GM19468 (cell line): Measurements from ENCODE around the gene HMGB2.

Experiments
- ATAC-seq: cut with Tn5 transposase; IDR thresholded peaks from one replicate; pipeline ENCODE4 v1.9.1; 2021; ENCODE audit warnings: mild to moderate bottlenecking, moderate library complexity, moderate number of reproducible peaks; ENCODE audit not compliant: unreplicated experiment; ENCODE audit errors: extremely low read depth

The HMGB2 gene

DNA sequence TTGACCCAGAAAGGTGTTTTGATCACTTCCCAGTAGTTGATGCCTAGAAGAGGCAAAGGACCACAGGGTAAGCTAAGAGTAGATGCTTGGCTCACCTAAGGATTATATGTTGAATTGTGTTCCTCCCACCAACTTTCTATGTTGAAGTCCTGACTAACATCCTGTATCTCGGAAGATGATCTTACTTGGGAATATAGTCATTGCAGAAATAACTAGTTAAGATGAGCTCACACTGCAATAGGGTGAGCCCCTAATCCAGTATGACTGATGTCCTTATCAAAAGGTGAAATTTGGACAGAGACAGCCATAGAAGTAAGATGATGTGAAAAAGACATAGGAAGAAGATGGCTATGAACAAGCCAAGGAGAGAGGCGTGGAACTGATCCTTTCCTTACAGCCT is 3.3 kb upstream of the HMGB2 start:
- ATAC-seq, result no peak

DNA sequence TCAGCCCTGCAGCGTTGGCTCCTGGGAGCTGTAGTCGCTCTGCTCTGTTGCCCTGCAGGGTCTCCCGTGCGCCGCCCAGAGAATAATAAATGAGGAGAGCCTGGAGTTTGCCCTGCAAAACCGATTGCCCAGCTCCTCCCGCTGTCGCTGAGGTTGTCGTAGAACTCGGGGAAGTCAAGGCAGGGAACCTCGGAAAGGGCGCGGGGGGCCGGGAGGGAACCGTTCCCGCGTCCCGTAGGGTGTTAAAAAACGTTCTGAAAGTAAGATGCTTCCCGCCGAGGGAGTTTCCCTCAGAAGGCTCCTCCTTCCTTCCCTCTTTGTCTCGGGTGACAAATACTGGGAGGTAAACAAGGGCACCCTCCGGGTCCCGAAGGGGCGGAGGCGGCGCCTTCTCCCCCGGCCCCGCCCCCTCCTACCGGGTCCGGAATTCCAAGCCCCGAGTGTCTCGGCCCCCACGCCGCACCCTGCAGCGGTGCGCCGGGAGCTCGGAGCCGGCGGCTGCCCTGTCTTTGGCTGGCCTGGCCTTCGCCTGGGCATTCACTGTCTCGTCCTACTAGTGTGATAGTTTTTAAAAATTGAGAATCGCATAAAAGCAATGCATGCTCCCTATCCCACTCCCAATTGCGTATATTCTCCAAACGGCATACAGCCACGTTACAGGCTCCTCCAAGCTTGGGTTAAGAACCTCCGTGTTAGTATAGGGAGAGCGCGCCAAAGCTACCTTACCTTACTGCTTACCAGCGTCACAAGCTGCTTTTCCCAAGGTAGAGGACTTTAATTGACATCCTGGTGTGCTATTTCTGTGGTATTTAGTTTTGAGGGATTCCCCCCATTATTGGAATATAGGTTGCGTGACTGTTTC is 964 bp upstream of the HMGB2 start:
- ATAC-seq, result peak; percentile 9

DNA sequence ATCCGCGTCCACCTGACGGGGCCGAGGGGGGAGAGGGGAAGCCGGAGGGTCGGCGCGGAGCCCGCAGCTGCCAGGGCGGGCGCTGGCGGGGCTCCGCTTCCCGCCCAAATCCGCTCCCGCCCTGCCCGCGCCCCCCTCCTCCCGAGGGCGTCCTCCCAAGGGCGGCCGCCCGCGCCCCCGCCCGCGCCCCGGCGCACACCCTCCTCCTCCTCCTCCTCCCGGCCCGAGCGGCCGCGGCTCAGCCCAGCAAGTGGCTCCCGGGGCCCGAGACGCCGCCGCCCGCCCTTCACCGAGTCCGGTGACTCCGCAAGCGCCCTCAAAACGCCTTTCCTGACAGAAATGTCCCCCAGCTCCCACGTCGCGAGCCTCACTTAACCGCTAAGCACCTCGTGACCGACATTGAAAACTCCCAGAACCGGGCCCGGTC is 487 bp downstream of the HMGB2 start:
- no peak for ATAC-seq

- ATAC-seq, result no peak
These were observed 1.0 kb downstream of the HMGB2 start for GRCh38 chr4:173332963-173333657.

DNA sequence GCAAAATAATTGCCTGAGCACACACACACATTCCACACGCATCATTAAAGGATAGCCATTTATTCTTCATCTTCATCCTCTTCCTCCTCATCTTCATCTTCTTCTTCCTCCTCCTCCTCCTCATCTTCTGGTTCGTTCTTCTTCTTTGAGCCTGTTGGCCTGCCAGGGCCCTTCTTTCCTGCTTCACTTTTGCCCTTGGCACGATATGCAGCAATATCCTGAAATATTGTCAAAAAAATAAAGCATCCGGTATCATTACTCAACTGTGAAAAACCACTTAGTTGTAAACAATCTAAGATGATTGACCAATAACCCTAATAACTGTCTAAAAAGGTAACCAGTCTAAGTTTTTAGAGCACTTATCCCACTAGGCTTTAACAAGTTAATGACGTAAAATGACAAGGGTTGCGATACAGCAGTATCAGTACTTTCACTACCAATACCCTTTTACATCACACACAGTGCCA is 2.1 kb downstream of the HMGB2 start:
- ATAC-seq, result no peak

- no peak for ATAC-seq
These were observed 3.6 kb downstream of the HMGB2 start for GRCh38 chr4:173330590-173330989.

- ATAC-seq, result no peak
These were observed 5.8 kb downstream of the HMGB2 start for GRCh38 chr4:173328236-173328901.

- ATAC-seq, result no peak
These were observed 9.0 kb downstream of the HMGB2 start for GRCh38 chr4:173325007-173325736.

- ATAC-seq, result no peak
These were observed 14.5 kb downstream of the HMGB2 start for GRCh38 chr4:173319696-173320095.

GRCh38 chr4:173318648-173319211 is 15.4 kb downstream of the HMGB2 start:
- ATAC-seq, result no peak

DNA sequence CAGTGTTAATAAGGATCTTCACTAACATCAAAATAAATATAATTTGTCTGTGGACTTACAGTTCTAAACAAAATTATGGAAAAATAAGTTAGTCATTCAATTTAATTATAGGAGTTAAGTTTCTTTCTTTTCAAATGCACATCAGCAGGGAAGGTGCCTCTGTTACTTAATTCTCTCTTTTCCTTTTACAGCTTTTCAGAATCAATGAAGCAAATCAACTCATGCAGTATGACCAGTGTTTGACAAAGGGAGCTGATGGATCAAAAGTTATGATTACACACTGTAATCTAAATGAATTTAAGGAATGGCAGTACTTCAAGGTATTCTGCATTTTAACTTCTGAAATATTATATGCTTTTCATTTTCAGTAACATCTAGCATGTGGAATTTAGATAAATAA is 15.9 kb downstream of the HMGB2 start:
- no peak for ATAC-seq

DNA sequence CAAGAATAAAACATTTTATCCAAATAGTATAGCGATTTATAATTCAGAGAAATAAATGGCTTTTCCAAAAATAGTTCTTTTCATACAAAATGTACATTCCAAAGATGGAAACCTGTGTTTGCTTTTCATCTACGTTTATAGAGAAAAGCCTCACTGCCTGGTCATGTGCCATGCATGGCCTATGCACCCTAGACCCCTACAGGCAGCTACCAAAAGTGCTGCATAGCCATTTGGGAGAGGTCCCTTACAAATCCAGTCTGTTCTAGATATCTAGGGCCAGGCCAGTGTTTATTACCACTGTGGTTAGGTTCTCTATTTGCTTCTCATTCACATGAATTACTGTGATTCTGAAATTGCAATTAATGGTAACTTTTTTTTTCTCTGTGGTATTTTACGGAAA is 17.2 kb downstream of the HMGB2 start:
- ATAC-seq, result no peak

- ATAC-seq, result no peak
These were observed 18.1 kb downstream of the HMGB2 start for GRCh38 chr4:173316060-173316459.

- ATAC-seq, result no peak
These were observed 19.4 kb downstream of the HMGB2 start for GRCh38 chr4:173314715-173315114.

- ATAC-seq, result no peak
These were observed 22.8 kb downstream of the HMGB2 start for GRCh38 chr4:173311368-173311767.

- ATAC-seq, result no peak
These were observed 26.4 kb downstream of the HMGB2 start for GRCh38 chr4:173307778-173308177.

DNA sequence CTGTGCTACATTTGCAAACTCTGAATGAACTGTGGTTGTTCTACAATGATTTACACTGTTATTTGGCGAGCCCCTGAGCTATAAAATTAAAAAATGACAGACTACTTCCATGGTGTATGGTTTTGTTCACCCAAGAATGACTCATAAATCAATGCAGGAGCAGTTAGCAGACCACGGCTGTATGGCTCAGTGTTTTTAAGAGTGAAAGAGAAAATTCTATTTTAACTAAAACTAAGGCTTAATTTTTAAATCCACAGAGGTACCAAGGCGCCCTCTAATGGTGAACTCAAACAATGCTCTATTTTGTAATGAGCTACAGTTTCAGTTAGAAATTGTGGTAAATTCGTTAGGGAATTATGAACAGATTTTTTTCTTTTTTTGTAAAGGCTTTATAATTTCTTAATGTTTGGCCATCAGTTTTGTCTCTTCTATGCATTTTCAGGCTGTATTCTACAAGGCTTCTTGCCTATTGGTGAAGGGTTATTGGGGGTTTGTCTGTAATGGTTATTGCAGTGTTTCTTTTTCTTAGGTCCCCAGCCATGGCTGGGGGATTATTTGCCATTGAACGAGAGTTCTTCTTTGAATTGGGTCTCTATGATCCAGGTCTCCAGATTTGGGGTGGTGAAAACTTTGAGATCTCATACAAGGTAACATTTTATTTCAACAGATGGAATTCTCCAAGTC is 32.5 kb downstream of the HMGB2 start:
- peak; percentile 18 for ATAC-seq

DNA sequence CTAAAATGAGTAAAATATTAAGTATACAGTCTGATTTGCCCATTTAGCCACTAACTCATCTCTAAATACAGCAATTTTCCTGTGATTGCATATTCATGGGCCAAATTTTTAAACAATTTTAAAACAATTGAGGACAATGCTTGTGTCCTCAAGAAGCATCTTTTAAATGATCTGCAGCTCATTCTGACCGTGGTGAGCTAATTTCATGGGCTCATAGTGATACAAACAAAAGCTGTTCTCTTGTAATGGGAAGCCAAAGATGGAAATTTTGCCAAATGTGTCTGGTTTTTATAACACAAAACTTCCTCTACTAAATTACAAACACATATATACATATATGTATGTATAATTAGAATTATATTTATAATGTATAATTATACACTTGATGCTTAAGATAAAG is 39.7 kb downstream of the HMGB2 start:
- no peak for ATAC-seq

- ATAC-seq, result no peak
These were observed 40.5 kb downstream of the HMGB2 start for GRCh38 chr4:173293663-173294062.
